NB4 (cell line): ENCODE data around the gene AKR1C1.
"Not testable (repeated sequence)": the region's sequence is repeated elsewhere in the genome, so short reads cannot be mapped to it uniquely, and the experiment has no call there.

ENCODE experiments used
- CTCF ChIP-seq: IDR thresholded peaks from one replicate; pipeline ENCODE4 v1.5.1; 2012; ENCODE audit warnings: low read depth, low read length
- MAX ChIP-seq: IDR thresholded peaks from 2 replicates; pipeline ENCODE4 v1.6.1; 2011; ENCODE audit warnings: low read depth, low read length
- POLR2A ChIP-seq: IDR thresholded peaks from 2 replicates; pipeline ENCODE4 v1.6.1; 2011; ENCODE audit warnings: mild to moderate bottlenecking; ENCODE audit not compliant: insufficient read length; ENCODE audit errors: extremely low read depth

- not testable (repeated sequence) for TF ChIP-seq CTCF, POLR2A, MAX
These were observed 6.1 kb upstream of the AKR1C1 start for GRCh38 chr10:4956955-4957645.
